ENCODE data around the gene IFI27L2. TPM values are rescaled to one million over a fixed set of nuclear protein-coding genes. Genes with fewer than 3 reads are reported as not detected.

Gene IFI27L2
- polyA plus RNA-seq, 1 of the 3 experiments (the other 2 are of a cell fraction), result 200 TPM

- Histone ChIP-seq H3K4me1 (ENCODE audit: control insufficient read depth in 1 of 2, insufficient read depth in 2 of 2, low read depth in 1 of 2, low read length in 1 of 2) (peaks cover 2 to 4% of the 10 kb centered on the region in 2 experiments; a peak in 2 of 4 replicates), H2AFZ (ENCODE audit: low read depth) (no peak overlapping the region), H3F3A (replicated peaks; ENCODE audit: insufficient read depth) (peaks cover under 1% of the 10 kb centered on the region), H3K9me2 (no peaks in the 10 kb centered on the region), H3K4me2 (no peak overlapping the region), H3K27me3 (ENCODE audit: insufficient read depth) (no peaks in the 10 kb centered on the region), H3K9ac (no peak overlapping the region), H3K36me3 (replicated peaks in 1 of 2; ENCODE audit: control insufficient read depth in 1 of 2, insufficient read depth in 2 of 2, low read length in 1 of 2) (no peaks in the 10 kb centered on the region), H3K4me3 (ENCODE audit: low read depth in 2 of 2, low read length in 1 of 2) (no peak overlapping the region), H3K27ac (ENCODE audit: low read depth in 2 of 2, low read length in 1 of 2) (no peak overlapping the region), H4K20me1 (ENCODE audit: insufficient read depth) (no peaks in the 10 kb centered on the region), H3K79me2 (ENCODE audit: insufficient read depth) (no peaks in the 10 kb centered on the region), H3K9me3 (0 out of 2 replicates have a peak, but pooled peaks cover 5% of the 10 kb centered on the region)
- ChIA-PET POLR2A (no interaction called here), CTCF (interaction anchor here (1.7 kb wide), 1 partner anchor 34 kb away, joined by 6 read pairs; no protein-coding TSS in a partner anchor)
- DNase-seq, result no peak
- TF ChIP-seq SIN3A (IDR thresholded peaks at IDR 0.05; ENCODE audit: borderline replicate concordance, low read depth, low read length) (no peak), EP300 (IDR thresholded peaks at IDR 0.05; ENCODE audit: borderline replicate concordance in 1 of 2, low read depth in 1 of 2, low read length in 1 of 2) (no peak), REST (IDR thresholded peaks at IDR 0.05; ENCODE audit: low read depth, low read length) (no peak), FOSL2 (IDR thresholded peaks at IDR 0.05; ENCODE audit: borderline replicate concordance, low read depth) (no peak), CHD2 (IDR thresholded peaks at IDR 0.05; ENCODE audit: low read length, partially characterized antibody) (no peak), FOXM1 (IDR thresholded peaks at IDR 0.05; ENCODE audit: low read depth) (no peak), RAD21 (IDR thresholded peaks at IDR 0.05; ENCODE audit: low read length) (no peak), ZBTB33 (IDR thresholded peaks at IDR 0.05; ENCODE audit: borderline replicate concordance, low read depth) (no peak), RCOR1 (IDR thresholded peaks at IDR 0.05; ENCODE audit: low read length) (no peak), GABPA (IDR thresholded peaks at IDR 0.05; ENCODE audit: low read depth) (no peak), MEF2A (IDR thresholded peaks at IDR 0.05; ENCODE audit: borderline replicate concordance, low read depth) (no peak), RXRA (IDR thresholded peaks at IDR 0.05; ENCODE audit: borderline replicate concordance, low read depth) (no peak)
- TF ChIP-seq, protein P1, sequence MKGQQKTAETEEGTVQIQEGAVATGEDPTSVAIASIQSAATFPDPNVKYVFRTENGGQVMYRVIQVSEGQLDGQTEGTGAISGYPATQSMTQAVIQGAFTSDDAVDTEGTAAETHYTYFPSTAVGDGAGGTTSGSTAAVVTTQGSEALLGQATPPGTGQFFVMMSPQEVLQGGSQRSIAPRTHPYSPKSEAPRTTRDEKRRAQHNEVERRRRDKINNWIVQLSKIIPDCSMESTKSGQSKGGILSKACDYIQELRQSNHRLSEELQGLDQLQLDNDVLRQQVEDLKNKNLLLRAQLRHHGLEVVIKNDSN (IDR thresholded peaks at IDR 0.05; ENCODE audit: borderline replicate concordance, low read depth), result no peak
- TF ChIP-seq, protein P2, sequence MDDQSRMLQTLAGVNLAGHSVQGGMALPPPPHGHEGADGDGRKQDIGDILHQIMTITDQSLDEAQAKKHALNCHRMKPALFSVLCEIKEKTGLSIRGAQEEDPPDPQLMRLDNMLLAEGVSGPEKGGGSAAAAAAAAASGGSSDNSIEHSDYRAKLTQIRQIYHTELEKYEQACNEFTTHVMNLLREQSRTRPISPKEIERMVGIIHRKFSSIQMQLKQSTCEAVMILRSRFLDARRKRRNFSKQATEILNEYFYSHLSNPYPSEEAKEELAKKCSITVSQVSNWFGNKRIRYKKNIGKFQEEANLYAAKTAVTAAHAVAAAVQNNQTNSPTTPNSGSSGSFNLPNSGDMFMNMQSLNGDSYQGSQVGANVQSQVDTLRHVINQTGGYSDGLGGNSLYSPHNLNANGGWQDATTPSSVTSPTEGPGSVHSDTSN (IDR thresholded peaks at IDR 0.05), result no peak
- TF ChIP-seq, protein P3, sequence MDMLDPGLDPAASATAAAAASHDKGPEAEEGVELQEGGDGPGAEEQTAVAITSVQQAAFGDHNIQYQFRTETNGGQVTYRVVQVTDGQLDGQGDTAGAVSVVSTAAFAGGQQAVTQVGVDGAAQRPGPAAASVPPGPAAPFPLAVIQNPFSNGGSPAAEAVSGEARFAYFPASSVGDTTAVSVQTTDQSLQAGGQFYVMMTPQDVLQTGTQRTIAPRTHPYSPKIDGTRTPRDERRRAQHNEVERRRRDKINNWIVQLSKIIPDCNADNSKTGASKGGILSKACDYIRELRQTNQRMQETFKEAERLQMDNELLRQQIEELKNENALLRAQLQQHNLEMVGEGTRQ (IDR thresholded peaks at IDR 0.05; ENCODE audit: borderline replicate concordance, low read depth, low read length), result no peak
- WGBS (ENCODE audit: low lambda C conversion rate), result 76% methylated on average over 3 of the region's 3 CpGs
Measured at GRCh38 chr14:94165744-94166143, 36.3 kb upstream of the IFI27L2 start.
